Forelimb muscle (tissue), 1 donor: ENCODE results near the gene RRP36. TPM values are rescaled to one million over a fixed set of nuclear protein-coding genes. Genes with fewer than 3 reads are reported as not detected.

Source experiments
- DNase-seq: peaks from one replicate; pipeline ENCODE4 v3.0.0-alpha.2; 2013; ENCODE audit warnings: low read depth
- polyA plus RNA-seq: library from polyadenylated mRNA; unstranded; fragments of 120-200 nt; gene quantifications from one replicate; pipeline ENCODE4 v1.2.1, GENCODE V29; 2013; ENCODE audit not compliant: insufficient read length

Gene RRP36
- polyA plus RNA-seq, 1 donor, result 40.4 TPM

GRCh38 chr6:43061861-43062260 is 40.4 kb downstream of the RRP36 start:
- DNase-seq, result no peak

DNA sequence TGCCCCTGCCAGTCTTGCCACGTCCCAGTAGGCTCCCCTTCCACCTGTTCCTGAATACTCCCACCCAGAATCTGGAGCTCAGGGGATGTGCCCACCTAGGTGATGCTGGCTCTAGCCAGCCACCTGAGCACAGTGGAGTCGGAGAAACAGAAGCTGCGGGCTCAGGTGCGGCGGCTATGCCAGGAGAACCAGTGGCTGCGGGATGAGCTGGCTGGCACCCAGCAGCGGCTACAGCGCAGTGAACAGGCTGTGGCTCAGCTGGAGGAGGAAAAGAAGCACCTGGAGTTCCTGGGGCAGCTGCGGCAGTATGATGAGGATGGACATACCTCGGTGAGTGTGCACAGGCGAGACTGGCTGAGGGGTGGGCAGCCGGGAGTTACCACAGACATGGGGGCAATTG is 41.4 kb downstream of the RRP36 start:
- no peak for DNase-seq

- DNase-seq, result no peak
Observed at GRCh38 chr6:43070028-43070632, 48.7 kb downstream of the RRP36 start.

DNA sequence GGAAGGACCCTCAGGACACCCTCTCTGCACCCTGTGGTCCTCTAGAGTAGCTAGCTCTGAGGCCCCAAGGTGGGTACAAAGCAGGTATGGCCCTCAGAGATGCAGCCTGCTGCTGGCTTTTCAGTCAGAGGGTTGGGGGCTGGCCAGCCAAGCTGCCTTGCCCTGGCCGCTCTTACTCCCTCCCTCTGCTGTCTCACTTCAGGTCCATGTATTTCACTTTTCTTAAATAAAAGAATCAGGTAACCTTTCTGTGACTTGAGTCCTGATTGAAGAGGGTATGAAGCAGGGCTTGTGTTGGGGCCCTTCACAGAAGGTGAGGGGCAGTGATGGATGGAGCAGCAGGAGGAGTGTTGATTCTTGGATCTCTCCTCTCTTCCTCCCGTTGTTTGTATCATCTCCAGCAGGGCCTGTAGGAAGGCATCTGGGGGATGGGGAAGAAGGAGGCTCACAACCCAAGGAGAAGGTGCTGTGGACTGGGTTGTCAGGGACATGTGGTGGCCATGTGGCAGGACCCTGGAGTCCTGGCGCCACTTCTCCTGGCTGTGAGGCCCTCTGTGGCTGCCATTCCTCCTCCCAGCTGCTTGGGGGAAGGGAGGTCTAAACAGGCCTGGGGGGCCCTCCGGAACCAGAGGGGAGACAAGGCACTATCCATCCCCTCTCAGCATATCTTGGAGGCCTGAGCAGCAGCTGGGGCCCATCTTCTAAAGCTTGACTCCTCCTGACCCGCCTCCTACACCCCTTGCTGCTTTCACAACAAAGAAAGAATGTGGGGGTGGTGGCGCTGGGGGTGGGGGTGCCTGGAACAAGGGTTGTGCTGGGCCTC is 53.6 kb downstream of the RRP36 start:
- DNase-seq, result no peak

- no peak for DNase-seq
Observed at GRCh38 chr6:43075670-43076463, 54.4 kb downstream of the RRP36 start, which contains the start of gene PTK7. Gene PTK7 (plus strand): TSS chr6:43076314. CDS start chr6:43076489, 175 bp downstream.

GRCh38 chr6:43076464-43077332 is 55.3 kb downstream of the RRP36 start:
- DNase-seq, result no peak

DNA sequence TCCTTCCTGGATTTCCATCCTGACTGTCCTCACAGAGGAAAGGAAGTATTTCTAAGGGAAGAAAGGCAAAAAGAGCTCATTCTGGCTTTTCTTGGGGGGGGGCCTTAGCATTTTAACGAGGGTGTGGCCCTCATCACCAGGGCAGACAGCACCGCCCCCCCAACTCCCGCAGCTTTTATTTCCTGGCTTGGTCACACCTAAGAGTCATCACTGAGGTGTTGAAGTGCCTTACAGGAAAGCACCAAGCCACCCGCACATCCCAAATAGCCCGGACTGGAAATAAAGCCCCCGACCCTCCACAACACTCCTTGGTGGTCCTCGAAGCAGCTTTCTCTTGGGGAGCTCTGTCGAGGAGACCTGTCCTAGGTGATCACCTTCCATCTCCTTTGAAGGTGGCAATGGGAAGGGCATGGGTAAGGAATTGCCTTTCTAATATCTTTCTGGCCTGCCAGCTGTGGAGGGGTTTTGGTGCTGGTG is 55.9 kb downstream of the RRP36 start:
- no peak for DNase-seq

DNA sequence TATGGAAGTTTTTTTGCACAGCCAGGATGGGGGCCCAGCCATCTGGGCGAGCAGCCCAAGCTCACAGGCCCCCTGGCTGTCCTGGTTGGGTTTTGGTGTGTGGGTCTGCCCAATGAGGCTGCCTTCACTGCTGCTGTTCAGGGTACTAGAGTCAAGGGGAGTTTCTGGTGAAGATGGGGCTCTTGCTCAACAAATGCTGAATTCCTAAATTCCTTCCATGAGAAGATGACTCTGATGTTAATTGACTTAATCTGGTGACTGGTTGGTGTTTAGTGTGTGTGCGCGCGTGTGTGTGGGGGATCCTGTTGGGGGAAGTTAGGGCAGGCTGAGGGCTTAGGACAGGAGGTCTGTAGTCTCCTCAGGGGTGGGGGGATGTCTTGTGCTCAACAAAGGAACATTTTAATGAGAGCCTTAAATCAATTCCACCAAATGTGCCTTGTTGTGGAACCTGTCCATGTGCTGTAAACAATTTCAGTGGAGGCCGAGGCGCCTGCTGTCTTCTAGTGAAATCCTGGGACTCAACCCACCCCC is 56.6 kb downstream of the RRP36 start:
- no peak for DNase-seq

GRCh38 chr6:43078691-43079090 is 57.3 kb downstream of the RRP36 start:
- no peak for DNase-seq

Other genes starting within 250 kb of the RRP36 start
- 10.9 TPM for gene BICRAL, start 239.6 kb upstream of the RRP36 start, polyA plus RNA-seq
- gene RPL7L1, start 142.0 kb upstream of the RRP36 start, polyA plus RNA-seq, result 78.8 TPM
- not detected for gene PTCRA, start 105.6 kb upstream of the RRP36 start, polyA plus RNA-seq
- gene CNPY3, start 92.1 kb upstream of the RRP36 start, polyA plus RNA-seq, result 23.6 TPM
- gene GNMT, start 60.9 kb upstream of the RRP36 start, polyA plus RNA-seq, result 0.65 TPM
- 15.0 TPM for gene PEX6, start 42.4 kb upstream of the RRP36 start, polyA plus RNA-seq
- gene PPP2R5D, start 37.1 kb upstream of the RRP36 start, polyA plus RNA-seq, result 39.0 TPM
- 39.6 TPM for gene MEA1, start 7.7 kb upstream of the RRP36 start, polyA plus RNA-seq
- gene KLHDC3, start 7.4 kb upstream of the RRP36 start, polyA plus RNA-seq, result 227 TPM
- gene CUL7, start 32.2 kb downstream of the RRP36 start, polyA plus RNA-seq, result 44.5 TPM
- gene MRPL2, start 37.8 kb downstream of the RRP36 start, polyA plus RNA-seq, result 43.9 TPM
- gene KLC4, start 38.0 kb downstream of the RRP36 start, polyA plus RNA-seq, result 27.6 TPM
- 53.2 TPM for gene PTK7, start 54.7 kb downstream of the RRP36 start, polyA plus RNA-seq
- 57.1 TPM for gene SRF, start 149.6 kb downstream of the RRP36 start, polyA plus RNA-seq
- 17.8 TPM for gene CUL9, start 160.6 kb downstream of the RRP36 start, polyA plus RNA-seq
- 15.2 TPM for gene DNPH1, start 207.9 kb downstream of the RRP36 start, polyA plus RNA-seq
- 0.04 TPM for gene TTBK1, start 221.9 kb downstream of the RRP36 start, polyA plus RNA-seq